ENCODE measurements around the gene LAMA2. TPM values are rescaled to one million over a fixed set of nuclear protein-coding genes. Genes with fewer than 3 reads are reported as not detected.

Gene LAMA2
- total RNA-seq, 1 experiment from 2014 or later, result 0.02 TPM

DNA sequence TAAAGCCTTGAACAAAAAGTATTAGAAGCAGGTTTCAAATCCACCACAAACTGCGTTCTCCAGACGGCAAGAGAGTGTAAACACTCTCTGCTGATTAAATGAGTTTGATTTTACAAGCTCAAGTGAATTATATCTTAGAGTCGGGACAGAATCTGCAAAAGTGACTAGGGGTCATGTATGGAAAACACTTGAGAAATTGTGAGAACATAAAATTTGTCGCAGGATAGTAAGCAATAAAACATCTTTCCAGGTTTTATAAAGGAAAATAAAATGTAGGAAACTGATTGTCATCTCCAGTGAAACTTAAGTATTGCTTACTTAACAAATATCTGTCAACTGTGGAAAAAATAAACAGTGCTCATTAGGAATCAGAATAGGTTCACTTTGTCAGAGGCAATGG lies 452.9 kb downstream of the LAMA2 start:
- no peak overlapping the region for H3K4me3 ChIP-seq (ENCODE audit: low read depth, low read length)
- peaks cover 8% of the 10 kb centered on the region for H3K27me3 Mint-ChIP-seq (ENCODE audit: insufficient read depth, unreplicated experiment)
- H3K36me3 ChIP-seq (ENCODE audit: control insufficient read depth, insufficient read depth, low read length), result no peaks in the 10 kb centered on the region
- no peak overlapping the region for H3K27ac Mint-ChIP-seq (ENCODE audit: unreplicated experiment)
- no peaks in the 10 kb centered on the region for H3K4me1 Mint-ChIP-seq (ENCODE audit: low read depth, unreplicated experiment)
- no peaks in the 10 kb centered on the region for H3K9me3 ChIP-seq
- DNase-seq, result no peak
- TF ChIP-seq, protein P1, sequence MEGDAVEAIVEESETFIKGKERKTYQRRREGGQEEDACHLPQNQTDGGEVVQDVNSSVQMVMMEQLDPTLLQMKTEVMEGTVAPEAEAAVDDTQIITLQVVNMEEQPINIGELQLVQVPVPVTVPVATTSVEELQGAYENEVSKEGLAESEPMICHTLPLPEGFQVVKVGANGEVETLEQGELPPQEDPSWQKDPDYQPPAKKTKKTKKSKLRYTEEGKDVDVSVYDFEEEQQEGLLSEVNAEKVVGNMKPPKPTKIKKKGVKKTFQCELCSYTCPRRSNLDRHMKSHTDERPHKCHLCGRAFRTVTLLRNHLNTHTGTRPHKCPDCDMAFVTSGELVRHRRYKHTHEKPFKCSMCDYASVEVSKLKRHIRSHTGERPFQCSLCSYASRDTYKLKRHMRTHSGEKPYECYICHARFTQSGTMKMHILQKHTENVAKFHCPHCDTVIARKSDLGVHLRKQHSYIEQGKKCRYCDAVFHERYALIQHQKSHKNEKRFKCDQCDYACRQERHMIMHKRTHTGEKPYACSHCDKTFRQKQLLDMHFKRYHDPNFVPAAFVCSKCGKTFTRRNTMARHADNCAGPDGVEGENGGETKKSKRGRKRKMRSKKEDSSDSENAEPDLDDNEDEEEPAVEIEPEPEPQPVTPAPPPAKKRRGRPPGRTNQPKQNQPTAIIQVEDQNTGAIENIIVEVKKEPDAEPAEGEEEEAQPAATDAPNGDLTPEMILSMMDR (IDR thresholded peaks at IDR 0.05; ENCODE audit: insufficient read depth in 1 of 2, low read depth in 1 of 2, low read length in 1 of 2, severe bottlenecking in 1 of 2, unreplicated experiment in 1 of 2), result no peak
- ChIA-PET POLR2A (no interaction called here), CTCF (no interaction called here)
- BruUV-seq (replicated peaks), result no TSS peak
- intact Hi-C loops (cut with micrococcal nuclease; ENCODE audit: unreplicated experiment), result no loop called here
- H3K4me1 ChIP-seq, result no peaks in the 10 kb centered on the region
- no peaks in the 10 kb centered on the region for H3K36me3 Mint-ChIP-seq (ENCODE audit: insufficient read depth, unreplicated experiment)
- no peaks in the 10 kb centered on the region for H3K27me3 ChIP-seq (replicated peaks; ENCODE audit: control insufficient read depth, insufficient read depth, low read length)
- no peaks in the 10 kb centered on the region for H3K9me3 Mint-ChIP-seq (ENCODE audit: unreplicated experiment)
- no peak overlapping the region for H3K4me3 Mint-ChIP-seq (ENCODE audit: unreplicated experiment)

DNA sequence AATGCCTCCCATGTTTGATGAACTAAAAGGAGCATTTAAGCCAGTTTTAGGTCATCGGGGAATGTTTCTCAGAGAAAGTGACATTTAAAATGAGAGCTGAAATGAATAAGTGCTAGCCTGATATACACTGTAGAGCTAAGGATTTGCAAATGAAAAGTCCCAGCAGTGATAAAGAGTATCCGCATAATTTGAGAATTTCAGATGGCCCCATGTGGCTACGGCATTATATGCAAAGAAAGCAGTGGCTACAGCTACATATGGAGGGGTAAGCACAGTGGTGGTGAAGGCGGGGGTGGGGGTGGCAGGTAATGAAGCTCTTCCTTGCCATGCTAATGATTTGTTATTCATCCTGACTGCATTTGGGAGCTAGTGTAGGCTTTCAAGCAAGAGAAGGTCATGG lies 455.7 kb downstream of the LAMA2 start:
- intact Hi-C loops (cut with micrococcal nuclease; ENCODE audit: unreplicated experiment), result no loop called here
- Histone ChIP-seq H3K4me1 (no peaks in the 10 kb centered on the region), H3K27me3 (replicated peaks; ENCODE audit: control insufficient read depth, insufficient read depth, low read length) (no peaks in the 10 kb centered on the region), H3K36me3 (ENCODE audit: control insufficient read depth, insufficient read depth, low read length) (no peaks in the 10 kb centered on the region), H3K4me3 (ENCODE audit: low read depth, low read length) (no peak overlapping the region), H3K9me3 (no peaks in the 10 kb centered on the region)
- BruUV-seq (replicated peaks), result no TSS peak
- Mint-ChIP-seq H3K4me1 (ENCODE audit: low read depth, unreplicated experiment) (no peaks in the 10 kb centered on the region), H3K9me3 (ENCODE audit: unreplicated experiment) (no peaks in the 10 kb centered on the region), H3K36me3 (ENCODE audit: insufficient read depth, unreplicated experiment) (no peaks in the 10 kb centered on the region), H3K27ac (ENCODE audit: unreplicated experiment) (no peak overlapping the region), H3K27me3 (ENCODE audit: insufficient read depth, unreplicated experiment) (peaks cover 8% of the 10 kb centered on the region), H3K4me3 (ENCODE audit: unreplicated experiment) (no peak overlapping the region)
- POLR2A ChIA-PET, result no interaction called here
- TF ChIP-seq, protein P1 (IDR thresholded peaks at IDR 0.05; ENCODE audit: insufficient read depth in 1 of 2, low read depth in 1 of 2, low read length in 1 of 2, severe bottlenecking in 1 of 2, unreplicated experiment in 1 of 2), result no peak
- no peak for DNase-seq
- CTCF ChIA-PET, result no interaction called here

DNA sequence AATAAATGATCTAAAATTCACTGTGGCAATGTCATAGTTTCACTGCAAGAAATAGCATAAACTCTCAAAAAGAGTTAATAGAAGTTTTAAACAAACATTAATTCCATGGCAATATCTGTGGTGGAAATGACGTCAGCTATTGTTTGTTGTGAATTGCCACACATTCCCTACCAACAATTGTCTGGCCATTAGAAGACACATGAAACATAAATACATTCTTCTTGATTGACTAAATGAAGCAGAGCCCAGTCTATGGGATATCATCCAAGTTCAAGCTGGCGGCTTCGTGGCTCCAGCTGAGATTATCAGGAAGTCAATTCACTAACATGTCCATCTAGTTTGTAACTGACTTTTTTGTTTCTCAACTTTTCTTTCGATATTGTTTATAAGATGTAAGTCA lies 458.0 kb downstream of the LAMA2 start:
- BruUV-seq (replicated peaks), result no TSS peak
- Histone ChIP-seq H3K9me3 (no peaks in the 10 kb centered on the region), H3K36me3 (ENCODE audit: control insufficient read depth, insufficient read depth, low read length) (no peaks in the 10 kb centered on the region), H3K4me1 (no peaks in the 10 kb centered on the region), H3K27me3 (replicated peaks; ENCODE audit: control insufficient read depth, insufficient read depth, low read length) (no peaks in the 10 kb centered on the region), H3K4me3 (ENCODE audit: low read depth, low read length) (no peak overlapping the region)
- Mint-ChIP-seq H3K27ac (ENCODE audit: unreplicated experiment) (no peak overlapping the region), H3K36me3 (ENCODE audit: insufficient read depth, unreplicated experiment) (no peaks in the 10 kb centered on the region), H3K4me3 (ENCODE audit: unreplicated experiment) (no peak overlapping the region), H3K9me3 (ENCODE audit: unreplicated experiment) (no peaks in the 10 kb centered on the region), H3K4me1 (ENCODE audit: low read depth, unreplicated experiment) (no peaks in the 10 kb centered on the region), H3K27me3 (ENCODE audit: insufficient read depth, unreplicated experiment) (peaks cover 17% of the 10 kb centered on the region)
- POLR2A ChIA-PET, result no interaction called here
- intact Hi-C loops (cut with micrococcal nuclease; ENCODE audit: unreplicated experiment), result no loop called here
- no peak for DNase-seq
- TF ChIP-seq, protein P1 (IDR thresholded peaks at IDR 0.05; ENCODE audit: insufficient read depth in 1 of 2, low read depth in 1 of 2, low read length in 1 of 2, severe bottlenecking in 1 of 2, unreplicated experiment in 1 of 2), result no peak
- CTCF ChIA-PET, result no interaction called here
